ENCODE measurements around the gene PPP2R3B.

PPP2R3B gene

DNA sequence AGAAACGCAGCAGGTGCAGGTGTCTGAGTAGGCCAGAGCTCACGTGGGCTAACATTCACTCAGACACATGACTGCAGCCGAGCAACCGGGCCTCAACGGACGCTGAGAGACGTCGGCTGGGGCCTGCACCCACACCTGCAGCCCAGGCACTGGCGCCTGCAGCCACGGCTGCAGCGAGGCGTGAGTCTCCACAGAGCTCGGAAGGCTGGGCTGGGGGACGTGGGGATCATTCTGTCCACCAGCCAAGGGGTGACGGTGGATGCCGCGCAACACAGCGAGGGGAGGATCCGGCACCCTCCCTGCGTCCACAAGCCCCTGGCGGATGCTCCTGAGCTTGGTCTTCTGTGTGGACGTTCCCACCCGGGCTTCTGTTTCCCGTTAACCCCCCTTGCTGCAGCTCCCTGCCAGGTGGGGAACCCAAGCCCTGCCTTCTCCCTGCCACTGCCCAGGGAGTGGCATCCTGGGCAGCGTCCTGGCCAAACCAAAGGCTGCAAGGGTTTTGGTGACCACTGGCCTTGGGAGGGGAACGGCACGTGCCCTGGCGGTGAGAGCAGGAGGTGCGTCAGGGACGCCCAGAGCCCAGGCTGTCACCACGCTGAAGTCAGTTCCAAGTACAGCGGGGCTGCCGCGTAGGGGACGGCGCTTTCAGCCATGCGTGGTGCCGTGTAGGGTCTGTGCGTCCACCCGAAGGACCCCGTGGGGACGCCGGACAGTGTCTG lies 16.3 kb downstream of the PPP2R3B start:
- no peak for DNase-seq

DNA sequence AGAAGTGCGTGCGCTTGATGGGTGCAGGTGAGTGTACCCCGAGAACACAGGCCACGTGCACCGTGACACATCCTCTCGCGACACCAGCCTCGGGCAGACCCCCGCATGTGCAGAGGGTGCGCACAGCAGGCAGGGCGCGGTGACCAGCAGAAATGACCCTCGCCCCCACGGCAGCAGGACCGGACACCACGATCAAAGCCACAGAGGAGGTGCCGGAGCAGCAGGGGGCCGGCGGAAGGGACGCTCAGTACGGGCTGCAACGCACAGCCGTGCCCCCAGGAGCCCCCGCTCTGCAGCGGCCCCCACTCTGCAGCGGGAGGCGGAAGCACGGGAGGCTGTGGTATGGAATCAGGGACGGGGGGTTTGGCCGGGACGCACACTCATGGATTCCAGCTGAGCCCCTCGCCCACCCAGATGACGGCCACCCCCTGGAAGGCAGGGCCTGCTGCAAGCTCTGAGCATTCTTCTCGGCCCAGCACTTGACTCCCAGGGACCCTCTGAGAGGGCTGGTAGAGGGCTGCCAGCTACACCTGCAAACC lies 17.1 kb downstream of the PPP2R3B start:
- DNase-seq = no peak

DNA sequence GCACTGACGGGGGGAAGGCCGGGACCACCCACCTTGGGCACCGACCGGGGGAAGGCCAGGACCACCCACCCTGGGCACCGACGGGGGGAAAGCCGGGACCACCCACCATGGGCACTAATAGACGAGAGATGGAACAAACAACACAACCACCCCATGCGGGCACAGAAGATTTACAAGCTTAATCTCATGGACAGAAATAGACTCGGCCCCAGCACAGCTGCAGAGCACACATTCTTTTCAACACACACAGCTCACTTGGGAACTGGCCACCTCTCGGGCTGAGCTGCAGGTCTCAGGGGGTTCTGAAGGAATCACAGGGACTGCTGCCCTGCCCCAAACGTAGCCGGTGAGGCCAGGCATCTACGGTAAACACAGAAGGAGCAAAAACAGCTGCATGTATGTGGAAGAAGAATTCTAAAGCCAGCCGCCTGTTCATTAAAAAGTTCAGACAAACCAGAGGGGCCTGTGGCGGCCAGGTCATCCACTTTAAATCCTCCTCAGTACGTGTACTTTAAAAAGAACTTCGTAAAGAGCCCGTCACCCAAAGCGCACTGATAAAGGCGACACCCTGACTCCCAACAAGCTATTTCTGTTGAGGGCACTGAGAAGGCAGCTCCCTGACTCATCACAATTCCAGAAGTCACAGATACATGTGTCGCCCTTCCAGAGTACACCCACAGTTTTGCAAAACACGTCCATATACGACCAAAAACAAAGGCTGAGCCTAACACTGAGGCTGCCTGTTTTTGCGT lies 17.7 kb downstream of the PPP2R3B start:
- no peak for DNase-seq

DNA sequence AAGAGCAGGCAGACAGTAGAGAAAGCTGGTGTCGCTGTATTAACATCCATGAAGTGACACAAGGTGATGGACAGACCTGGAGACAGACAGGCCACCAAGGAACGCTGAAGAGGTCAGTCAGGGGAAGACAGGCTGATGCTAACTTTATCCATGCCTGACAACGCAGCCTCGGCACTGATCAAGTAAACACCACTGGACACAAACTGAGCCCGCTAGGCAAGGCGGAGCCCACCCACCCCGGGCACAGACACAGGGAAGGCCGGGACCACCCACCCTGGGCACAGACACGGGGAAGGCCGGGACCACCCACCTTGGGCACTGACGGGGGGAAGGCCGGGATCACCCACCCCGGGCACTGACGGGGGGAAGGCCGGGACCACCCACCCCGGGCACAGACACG lies 18.8 kb downstream of the PPP2R3B start:
- no peak for DNase-seq

DNA sequence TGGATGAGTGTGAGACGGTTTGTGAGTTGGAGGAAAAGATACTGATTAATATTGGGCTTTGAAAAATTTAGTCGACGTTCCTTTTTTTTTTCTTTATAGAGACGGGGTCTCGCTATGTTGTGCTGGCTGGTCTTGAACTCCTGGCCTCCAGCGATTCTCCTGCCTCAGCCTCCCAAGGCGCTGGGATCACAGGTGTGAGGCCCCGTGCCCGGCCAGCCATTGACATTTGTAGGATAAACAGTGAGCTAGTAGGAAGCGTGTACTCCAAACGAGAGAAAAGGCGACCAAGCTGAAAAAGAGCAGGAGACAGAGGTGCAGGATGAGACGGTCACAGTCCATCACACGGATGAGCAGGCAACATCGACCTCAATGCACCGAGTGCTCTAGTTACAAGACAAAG lies 19.4 kb downstream of the PPP2R3B start:
- no peak for DNase-seq

DNA sequence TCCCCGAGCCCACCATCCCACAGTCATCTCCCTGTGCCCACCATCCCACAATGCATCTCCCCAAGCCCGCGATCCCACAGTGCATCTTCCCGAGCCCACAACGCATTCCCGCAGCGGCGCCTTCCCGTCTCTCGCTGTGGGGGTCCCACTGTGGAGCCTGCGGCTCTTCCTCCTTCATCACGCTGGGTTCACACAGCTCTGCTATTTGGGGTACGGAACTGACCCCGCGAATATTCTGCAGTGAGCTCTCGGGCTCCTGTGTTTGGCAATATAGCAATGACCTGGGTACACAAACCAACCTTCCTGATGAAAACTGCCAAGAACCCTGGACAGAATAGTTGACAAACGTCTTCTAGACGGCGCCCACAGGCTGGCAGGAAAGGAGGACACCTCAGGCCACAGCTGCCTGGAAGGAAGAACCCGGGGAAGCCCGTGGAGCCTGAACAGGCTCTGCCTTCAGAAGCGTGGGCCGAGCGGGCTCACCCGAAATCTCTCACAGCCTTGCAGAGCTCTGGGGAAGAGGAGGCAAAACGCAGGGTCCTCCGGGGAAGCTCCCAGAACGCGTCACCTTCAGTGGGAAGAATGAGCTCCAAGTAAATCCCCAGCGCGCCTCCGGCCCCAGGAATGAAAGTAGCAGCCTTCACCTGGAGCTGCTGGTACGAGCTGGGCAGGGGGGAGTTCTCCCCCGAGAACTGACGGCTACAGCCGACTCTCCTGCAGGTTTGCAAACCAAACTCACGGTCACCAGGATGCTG lies 22.9 kb downstream of the PPP2R3B start:
- DNase-seq = no peak

DNA sequence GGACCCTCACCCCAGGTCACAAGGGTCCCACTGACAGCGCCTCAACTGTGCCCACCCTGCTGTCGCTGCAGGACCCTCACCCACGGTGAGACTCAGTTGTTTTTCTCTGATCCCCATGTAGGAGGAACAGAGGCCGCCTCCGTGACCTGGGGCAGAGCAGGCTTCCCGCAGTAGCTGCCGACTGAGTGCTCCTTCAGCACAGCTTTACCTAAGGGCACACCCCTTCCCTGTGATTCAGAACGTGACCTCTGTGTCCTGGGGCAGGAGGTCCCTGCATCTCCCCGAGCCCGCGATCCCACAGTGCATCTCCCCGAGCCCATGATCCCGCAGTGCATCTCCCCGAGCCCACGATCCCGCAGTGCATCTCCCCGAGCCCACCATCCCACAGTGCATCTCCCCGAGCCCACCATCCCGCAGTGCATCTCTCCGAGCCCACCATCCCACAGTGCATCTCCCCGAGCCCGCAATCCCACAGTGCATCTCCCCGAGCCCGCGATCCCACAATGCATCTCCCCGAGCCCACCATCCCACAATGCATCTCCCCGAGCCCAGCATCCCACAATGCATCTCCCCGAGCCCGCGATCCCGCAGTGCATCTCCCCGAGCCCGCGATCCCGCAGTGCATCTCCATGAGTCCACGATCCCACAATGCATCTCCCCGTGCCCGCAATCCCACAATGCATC lies 23.6 kb downstream of the PPP2R3B start:
- DNase-seq = no peak

DNA sequence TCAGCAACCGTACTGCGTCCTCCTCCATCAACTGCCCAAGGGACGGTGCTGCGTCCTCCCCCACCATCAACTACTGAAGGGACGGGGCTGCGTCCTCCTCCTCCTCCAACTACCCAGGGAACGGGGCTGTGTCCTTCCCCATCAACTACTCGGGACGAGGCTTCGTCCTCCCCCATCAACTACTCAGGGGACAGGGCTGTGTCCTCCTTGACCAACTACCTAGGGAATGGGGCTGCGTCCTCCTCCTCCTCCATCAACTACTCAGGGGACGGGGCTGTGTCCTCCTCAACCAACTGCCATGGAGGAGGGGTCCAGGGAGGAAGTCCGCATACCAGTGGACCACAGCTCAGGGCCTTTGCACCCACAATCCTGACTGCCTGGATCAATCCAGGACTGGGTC lies 24.4 kb downstream of the PPP2R3B start:
- no peak for DNase-seq

DNA sequence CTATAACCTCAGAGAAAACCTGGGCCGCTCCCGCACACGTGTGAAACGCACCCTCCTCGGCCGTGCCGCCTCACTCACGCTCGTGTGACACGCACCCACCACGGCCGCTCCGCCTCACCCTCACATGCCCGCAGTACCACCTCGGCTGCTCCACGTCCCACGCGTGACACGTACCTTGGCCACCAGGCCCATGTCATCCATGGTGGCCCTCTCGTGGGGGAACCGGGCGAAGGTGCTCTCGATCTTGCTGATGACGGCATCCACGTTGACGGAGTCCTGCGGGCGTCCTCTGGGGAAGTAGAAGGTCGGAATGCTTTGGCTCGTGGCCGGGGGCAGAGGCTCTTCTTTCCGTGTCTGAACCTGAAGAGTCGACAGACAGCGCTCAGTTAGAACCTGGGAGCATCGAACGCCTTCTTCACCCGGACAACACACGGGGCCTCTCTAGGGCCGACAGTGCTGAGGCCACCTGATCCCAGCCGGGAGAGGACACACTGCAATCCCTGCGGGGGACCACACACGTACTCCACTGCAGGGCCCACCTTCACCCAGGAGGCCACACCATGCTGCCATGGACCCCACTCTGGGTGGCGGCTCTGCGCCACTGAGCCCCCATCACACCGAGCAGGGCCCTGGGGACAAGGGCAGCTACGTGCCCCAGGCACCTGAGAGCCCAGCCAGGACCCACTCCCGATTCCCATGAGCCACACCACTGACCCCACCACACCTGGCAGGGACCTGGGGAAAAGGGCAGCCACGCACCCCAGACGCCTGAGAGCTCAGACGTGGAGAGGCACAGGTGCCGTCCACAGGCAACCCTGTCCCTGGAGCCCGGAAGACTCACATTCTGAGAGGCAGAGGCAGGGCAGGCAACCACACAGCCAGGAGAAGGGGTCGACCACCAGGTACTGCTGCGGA lies 25.2 kb downstream of the PPP2R3B start:
- DNase-seq = no peak

DNA sequence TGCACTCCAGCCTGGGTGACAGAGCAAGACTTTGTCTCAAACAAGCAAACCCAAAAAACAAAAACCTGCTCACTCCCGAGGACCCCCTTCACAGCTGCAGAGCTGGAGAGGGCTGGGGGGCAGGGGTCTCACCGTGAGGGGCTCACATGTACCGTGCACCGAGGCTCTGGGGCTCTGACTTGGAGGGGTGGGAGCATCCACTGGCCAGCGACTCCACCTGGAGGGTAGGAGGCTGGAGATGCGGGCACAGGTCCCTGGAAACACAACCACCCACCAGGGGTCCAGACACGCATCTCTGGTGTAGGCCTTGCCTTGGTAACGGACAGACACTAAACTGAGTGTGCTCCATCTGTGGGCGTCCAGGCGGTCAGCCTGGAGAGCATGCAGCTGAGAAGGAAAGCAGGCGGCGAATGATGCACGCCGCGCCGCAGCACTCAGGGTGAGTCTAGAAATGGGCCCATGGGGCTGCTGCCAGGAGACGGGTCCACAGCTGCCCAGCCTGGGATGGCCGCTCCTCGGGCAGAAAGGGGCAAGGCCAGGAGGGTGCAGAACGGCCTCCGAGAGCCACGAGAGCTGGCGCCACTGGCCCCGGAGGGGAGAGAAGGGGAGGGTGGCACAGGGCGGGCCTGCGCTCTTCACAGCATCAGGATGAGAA lies 26.1 kb downstream of the PPP2R3B start:
- DNase-seq = no peak

DNA sequence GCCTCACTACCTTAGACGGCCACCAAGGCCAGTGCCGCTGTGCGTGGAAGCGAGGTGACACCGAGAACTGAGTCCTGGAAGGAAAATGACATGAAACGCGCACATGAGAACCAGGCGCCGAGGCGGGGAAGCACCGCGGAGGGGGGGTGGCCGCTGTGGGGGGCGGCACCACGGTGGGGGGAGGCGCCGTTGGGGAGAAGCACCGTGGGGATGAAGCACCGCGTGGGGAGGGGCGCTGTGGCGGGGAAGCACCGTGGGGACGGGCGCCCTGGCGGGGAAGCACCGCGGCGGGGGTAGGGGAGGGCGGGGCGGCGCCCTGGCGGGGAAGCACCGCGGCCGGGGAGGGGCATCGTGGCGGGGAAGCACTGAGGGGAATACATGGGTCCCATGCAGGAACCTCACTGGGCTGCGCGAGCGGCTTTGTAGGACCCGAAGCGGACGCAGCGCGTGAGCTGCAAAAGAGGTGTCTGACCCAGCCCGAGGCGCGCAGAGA lies 28.0 kb downstream of the PPP2R3B start:
- no peak for DNase-seq

DNA sequence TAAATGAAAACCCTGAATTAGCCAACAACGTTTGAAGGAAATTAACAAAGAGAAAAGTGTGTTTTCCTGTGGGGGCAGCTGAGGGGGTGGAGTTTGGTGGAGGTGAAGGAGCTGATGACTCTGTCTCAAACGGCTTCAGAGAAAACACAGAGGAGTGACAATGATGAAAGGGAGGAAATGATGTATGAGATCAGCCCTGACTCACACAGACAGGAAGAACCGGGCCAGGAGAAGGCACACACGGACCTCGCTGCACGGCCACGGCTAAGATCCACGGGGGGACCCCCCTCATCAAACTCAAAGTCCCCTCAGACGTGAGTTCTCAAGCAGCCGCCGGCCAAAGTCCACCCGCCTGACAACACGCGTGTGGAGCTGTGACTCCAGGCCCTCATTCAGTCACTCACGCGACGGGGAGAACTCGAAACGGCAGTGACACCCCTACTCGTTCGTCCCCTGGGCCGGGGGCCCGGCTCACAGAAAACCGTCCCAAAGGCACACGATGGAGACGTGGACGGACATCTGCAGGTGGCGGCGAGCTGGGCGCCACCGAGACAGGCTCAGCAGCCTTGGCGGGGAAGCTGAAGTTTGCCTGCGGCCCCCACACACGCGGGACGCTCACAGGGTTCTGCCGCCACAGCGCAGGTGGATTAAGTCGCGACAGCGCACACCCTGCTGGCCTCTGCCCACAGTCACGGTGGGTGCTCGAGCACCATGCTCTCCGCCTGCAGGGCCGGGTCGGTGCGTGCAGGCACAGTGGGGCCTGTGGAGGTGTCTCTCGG lies 28.8 kb downstream of the PPP2R3B start:
- peak; percentile 8 for DNase-seq

DNA sequence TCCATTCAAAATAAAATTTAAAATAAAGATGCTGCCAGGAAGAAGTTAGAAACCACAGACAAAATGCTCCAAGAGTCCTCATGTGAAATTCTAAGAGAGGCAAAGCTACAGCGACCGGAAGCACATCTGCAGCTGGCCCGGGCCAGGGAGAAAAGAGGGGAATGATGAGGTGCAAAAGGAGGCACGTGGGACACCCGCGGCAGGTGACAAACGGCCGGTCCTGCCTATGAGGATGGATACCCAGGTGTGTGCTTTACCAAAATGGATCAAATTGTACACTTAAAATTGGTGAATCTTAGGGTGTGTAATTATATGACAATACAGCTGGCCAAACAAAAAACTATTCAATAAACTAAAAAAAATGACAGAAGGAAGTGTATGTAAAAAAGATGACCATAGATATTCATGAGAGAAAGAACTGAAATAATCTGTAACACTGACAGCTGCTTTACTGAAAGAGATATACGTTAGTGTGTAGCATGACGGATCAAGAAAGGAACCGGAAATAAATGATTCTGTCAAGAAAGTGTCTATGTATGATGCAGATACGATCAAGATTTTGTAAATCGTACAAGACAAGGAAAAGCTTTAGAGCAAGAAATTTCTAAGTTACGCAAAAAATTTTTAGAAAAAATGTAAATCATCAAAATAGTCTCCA lies 29.5 kb downstream of the PPP2R3B start:
- no peak for DNase-seq

DNA sequence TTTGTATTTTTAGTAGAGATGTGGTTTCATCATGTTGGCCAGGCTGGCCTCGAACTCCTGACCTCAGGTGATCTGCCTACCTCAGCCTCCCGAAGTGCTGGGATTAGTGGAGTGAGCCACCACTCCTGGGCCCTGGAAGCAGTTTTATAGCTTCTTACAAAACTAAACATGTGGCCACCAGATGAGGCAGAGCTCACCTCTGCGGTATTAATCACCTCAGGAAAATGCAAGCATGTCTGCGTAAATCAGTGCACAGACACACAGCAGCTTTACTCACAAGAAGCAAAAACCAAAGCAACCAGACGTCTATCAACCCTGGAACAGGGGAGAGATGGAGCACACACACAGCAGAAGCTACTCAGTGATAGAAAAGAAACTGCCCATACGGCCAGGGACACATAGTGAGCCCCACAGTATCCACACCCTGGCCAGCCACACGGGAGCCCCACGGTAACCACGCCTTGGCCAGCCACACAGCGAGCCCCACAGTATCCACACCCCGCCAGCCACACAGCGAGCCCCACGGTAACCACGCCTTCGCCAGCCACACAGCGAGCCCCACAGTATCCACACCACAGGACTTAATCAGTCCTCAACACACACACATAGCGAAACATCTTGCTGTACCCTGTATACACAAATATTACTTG lies 30.2 kb downstream of the PPP2R3B start:
- DNase-seq = no peak

DNA sequence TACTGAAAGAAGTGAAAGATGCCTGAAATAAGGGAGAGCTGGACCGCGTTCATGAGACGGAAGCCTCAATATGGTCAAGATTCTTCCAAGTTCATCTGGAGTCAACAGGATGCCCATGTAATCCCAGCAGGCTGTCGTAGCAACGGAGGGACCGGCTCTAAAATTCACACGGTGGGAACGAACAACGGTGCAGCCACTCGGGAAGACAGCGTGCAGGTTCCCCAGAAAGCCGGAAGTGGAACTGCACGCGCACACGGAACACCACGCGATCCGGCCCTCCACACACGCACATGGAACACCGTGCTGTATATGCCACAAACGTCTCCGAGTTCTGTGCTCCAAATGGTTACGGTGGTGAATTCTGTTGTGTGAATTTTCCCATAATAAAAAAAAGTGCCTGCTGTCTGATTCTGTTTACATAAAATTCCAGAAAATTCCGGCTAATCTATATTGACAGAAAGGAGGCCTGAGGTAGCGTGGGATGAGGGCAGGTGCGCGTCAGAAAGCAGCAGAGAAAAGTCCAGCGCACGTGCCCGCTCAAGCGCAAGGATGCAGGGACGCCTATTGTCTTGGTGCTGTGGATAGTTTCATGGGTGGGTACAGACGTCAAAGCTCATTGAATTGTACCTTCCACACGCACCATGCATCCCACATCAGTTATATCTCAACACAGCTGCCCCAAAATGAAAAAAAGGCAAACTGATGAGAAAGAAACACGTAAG lies 31.2 kb downstream of the PPP2R3B start:
- DNase-seq = no peak

DNA sequence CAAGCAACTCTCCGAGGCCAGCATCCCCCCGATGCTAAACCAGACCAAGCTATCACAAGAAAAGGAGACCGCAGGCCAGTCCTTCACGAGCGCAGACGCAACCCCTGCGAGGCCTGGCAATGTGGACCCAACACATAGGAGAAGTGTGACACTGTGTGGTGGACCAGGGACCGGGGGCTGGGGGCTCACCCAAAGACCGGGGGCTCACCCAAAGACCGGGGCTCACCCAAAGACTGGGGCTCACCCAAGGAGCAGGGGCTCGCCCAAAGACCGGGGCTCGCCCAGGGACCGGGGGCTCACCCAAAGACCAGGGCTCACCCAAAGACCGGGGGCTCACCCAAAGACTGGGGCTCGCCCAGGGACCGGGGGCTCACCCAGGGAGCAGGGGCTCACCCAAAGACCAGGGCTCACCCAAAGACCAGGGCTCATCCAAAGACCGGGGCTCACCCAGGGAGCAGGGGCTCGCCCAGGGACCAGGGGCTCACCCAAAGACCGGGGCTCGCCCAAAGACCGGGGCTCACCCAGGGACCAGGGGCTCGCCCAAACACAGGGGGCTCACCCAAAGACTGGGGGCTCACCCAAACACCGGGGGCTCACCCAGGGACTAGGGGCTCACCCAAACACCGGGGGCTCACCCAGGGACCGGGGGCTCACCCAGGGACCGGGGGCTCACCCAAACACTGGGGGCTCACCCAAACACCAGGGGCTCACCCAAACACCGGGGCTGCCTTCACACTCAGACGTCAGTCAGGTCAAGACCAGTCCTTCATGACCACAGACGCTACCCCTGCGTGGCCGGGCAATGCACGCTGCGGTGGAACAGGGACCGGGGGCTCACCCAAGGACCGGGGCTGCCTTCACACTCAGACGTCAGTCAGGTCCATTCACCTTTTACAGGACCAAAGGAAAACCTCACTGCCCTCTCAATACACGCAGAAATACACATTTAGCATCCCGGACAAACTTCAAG lies 32.9 kb downstream of the PPP2R3B start:
- no peak for DNase-seq

All from GF-D8 (cell line).